Stimulated activated CD8-positive, alpha-beta memory T cell treated with anti-CD3 and anti-CD28 coated beads, Interleukin-12 subunit alpha, Interleukin-12 subunit beta, amount 100 ng/mL, for 24 hours (primary cell): ENCODE measurements around the gene THAP11.
A peak's percentile ranks its signal among the peaks of the same experiment; 100 is the strongest.

ENCODE experiments used
- DNase-seq: peaks from one replicate; pipeline ENCODE4 v3.0.0-alpha.2; 2020; ENCODE audit errors: extremely low read depth

The THAP11 gene

GRCh38 chr16:67841816-67842508 lies at the start of gene THAP11:
Gene THAP11, plus strand, starts transcription at chr16:67842320. Its CDS starts 235 bp downstream, at chr16:67842555.
- peak; percentile 82 for DNase-seq

GRCh38 chr16:67796099-67796718 lies 45.9 kb upstream of the THAP11 start:
- DNase-seq: no peak

GRCh38 chr16:67800338-67800926 lies 41.7 kb upstream of the THAP11 start:
- no peak for DNase-seq

DNA sequence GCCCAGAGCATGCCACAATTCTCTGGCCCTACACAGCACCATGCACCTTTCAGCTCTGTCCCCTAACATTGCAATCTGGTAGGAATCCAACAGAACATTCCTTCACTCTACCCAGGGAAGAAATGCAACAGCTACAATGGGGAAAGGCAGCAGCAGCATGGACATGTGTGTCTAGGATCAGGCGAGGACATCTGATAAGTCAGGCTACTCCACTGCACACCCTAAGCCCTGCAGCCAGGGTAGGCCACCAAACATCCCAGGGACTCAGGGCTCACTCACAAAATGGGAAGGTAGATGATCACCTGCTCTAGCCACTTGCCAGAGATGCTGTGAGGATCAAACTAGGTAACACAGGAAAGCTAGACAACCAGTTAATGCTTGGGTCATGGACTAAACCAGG lies 40.9 kb upstream of the THAP11 start:
- no peak for DNase-seq

GRCh38 chr16:67801883-67802282 lies 40.2 kb upstream of the THAP11 start:
- DNase-seq: no peak

DNA sequence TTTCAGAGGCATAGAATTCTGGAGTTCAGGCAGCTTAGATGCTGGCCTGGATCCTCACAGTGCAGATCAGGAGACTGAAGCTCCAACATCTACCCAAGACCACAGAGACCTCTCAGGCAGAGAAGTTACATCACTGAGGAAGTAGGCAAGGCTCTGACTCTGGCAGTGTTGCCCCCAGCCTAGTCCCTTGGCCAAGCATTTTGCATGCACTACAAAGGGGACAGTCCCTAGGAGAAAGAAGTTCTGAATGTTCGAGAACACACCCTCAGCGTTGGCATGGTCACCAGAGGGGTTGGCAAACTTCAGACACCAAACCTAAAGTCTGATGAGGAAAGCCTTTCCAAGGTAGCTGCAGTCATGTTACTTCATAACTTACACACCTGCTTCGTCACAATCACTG lies 38.2 kb upstream of the THAP11 start:
- DNase-seq: no peak

GRCh38 chr16:67804853-67805542 lies 37.1 kb upstream of the THAP11 start:
- no peak for DNase-seq

DNA sequence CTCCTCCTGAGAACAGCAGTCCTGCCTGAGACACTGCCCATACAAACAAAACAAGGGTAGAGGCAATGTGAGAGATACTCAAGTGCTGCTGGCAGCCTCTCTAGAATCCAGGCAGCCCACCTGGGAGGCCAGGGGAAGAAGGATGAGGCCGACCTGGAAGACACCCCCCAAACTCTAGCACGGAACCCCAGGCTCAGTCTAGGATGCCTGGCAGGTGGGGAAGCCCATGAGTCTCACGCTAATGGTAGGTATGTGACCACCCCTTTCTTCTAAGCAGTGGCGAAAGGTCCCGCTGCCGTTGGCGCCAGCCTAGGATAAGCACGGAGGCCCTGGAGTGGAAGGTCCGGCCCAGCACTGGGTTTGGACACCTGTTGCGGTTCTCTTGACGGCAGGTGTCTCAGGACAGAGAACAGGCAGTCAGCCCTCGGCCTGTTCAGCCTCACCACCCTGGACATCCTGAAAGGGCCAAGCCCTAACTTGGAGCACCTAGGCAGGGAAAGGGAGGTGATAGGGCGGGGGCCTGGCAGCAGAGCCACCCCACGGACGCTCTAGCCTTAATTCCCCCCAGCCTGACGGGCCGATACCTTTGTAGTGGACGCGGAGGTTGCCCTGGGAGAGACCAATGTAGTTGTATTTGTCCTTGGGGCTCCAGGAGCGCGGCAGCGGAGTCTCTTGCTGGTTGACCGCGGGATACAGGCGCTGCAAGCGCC lies 36.2 kb upstream of the THAP11 start:
- no peak for DNase-seq

DNA sequence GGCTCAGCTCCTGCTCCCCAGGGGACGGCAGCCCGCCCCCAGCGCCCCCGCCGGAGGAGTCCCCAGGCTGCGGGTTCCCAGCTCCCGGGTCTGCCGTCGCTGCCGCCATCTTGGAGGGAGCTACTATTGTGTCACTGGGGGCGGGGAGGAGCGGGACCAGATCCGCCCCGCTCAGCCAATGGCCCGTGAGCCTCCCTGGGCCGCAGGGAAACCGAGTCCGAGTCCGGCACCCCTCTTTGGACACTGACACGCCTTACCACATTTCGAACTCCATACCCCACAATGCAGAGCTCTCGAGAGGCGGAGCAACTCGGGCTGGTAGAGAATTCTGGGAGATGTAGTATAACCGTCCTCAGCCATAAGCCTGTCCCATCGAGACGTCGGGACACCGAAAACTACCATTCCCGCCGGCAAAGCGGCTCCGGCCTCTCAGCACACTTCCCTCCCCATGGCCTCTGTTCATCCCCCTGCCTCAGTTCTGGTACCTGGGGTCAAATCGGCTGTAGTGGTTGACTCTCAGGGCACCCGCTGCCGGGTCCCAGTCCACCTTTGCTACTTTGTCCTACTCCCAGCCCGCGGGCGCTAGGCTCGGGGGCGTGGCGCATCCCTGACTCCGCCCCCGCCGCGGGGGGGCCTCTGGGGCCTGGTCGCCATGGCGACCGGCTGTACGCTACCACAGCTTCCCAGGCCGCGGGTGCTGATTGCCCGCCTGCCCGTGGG lies 35.5 kb upstream of the THAP11 start, which contains the start of the genes RANBP10 and TSNAXIP1:
Gene RANBP10 (minus strand): TSS at position 133 of the 720 bp plus-strand sequence. CDS start 24 bp downstream, at position 109.
Gene TSNAXIP1 (plus strand): TSS at position 462 of the 720 bp plus-strand sequence. CDS start 261 bp downstream, outside the sequence.
- peak; percentile 93 for DNase-seq

GRCh38 chr16:67807148-67807682 lies 34.9 kb upstream of the THAP11 start:
- no peak for DNase-seq

DNA sequence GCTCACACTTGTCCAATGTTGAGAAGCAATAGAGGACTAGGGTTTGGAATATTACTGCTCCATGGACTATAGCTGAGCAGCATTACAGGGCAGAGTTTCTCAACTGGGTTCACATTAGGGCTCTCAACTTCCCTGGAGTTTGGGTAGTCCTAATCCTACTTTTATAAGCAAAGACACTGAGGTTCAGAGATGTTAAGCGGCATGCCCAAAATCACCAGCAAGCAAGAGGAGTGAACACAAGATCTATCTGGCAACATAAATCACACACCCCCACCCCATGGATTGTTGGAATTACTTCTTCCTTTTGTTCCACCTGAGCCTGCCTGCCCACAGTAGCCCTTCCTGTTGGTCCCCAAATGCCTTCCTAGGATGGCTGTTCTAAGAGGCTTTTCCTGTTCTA lies 30.2 kb upstream of the THAP11 start:
- no peak for DNase-seq

DNA sequence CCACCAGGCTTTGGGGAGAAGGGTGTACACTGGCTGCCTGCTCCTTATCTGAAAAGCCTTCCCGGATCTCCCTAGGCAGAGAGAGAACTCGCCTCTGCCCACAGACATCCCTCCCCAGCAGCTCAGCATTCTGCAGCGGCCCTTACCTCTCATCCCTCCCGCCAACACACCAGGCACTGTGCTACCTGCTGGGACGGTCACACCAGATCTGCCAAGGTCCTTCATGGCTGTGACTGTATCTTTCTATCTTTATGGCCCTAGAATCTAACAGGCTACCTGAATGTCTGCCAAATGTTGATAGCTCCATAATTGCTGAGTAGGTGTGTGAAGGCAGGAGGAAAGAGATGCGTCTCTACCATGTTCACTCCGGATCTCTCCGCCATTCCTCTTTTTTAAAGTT lies 27.6 kb upstream of the THAP11 start:
- no peak for DNase-seq

DNA sequence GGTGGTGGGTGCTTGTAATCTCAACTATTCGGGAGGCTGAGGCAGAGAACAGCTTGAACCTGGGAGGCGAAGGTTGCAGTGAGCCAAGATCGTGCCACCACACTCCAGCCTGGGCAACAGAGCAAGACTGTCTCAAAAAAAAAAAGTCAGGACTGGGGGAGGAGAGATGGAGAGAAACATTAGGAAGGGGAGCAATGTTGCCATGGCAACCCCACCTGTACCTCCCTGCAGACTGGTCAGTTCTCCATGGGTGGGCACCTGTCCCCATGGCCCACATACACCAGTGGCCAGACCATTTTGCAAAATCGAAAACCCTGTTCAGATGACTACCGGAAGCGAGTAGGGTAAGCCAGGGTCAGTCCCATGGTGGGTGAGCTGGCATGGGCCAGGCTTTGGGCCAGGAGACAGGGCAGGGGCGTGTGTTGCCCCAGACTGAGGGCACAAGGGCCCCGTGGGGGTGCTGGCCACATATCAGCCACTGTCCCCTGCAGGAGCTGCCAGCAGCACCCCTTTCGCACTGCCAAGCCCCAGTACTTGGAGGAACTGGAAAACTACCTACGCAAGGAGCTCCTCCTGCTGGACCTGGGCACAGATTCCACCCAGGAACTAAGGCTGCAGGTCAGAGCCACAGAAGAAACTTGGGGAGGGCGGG lies 21.4 kb upstream of the THAP11 start:
- no peak for DNase-seq

DNA sequence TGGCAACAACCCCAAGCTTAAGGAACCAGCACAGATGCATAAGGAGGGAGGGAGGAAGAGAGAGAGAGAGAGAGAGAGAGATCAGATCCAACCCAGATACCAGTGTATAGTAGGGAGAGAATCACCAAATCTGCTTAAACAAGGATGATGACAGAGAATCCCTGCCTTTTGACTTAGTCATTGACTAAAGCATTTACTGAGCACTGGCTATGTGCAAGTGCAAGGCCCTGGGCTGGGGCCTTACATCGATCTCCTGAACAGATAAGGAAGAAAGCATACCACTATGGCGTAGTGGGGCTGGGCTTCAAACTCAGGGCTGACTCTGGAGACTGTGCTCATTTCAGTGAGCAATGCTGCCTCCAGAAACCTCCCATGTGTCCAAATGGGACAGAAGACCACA lies 19.6 kb upstream of the THAP11 start:
- DNase-seq: no peak

DNA sequence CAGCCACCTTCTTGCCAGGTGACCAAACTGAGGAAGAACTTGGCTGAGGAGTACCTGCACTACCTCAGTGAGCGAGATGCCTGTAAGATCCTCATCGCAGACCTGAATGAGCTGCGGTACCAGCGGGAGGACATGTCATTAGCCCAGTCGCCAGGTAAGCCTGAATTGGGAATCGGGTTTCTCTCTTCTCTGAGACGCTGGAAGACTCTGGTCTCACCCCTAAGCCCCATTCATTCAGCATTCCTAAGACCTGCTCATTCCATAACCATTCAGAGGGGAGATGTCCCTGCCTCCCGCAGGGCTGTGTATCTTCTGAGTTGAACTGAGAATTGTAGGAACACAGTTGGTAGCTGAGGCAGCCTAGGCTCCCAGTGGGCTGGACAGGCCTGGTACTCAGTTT lies 17.0 kb upstream of the THAP11 start:
- no peak for DNase-seq

GRCh38 chr16:67825906-67826305 lies 16.2 kb upstream of the THAP11 start:
- no peak for DNase-seq

DNA sequence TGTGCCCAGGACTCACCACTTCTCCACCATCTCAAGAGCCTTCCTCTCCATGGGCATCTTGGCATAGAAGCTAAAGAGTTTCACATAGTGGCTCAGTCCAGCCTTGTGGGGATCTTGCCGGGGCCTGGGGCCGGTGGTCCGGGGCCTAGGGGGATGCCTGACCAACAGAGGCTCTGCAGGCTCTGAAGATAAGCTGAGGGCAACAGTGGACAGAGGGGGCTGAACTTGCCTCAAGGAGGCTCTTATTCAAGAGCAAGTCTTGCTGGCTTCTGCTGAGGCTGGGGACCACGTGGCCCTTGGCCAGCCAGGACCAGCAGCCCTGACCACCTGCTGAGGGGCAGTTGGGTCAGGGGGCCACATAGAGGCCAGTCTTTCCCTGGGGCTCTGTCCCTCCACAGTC lies 13.5 kb upstream of the THAP11 start:
- DNase-seq: no peak

DNA sequence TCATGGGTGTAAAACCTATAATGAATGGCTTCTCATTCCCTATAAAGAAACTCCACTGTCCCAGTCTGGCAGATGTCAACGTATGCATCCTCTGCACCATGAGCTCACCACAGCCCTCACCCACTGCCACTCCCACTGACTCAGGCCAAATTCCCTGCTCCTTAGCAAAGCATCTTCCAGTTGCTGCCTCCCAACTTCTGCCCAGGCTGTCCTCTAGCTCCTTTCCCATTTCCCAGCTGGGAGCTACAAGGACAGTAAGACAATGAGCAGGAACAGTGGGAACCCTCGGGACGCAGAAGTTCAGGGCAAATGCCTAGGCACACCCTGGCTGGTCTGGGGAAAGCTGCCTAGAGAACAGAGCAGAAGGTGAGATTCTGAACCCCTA lies 9.1 kb upstream of the THAP11 start:
- no peak for DNase-seq

- DNase-seq: peak; percentile 78
These were observed 8.5 kb upstream of the THAP11 start for GRCh38 chr16:67833415-67834241.
